ENCODE measurements around the gene NSG1. TPM values are rescaled to one million over a fixed set of nuclear protein-coding genes. Genes with fewer than 3 reads are reported as not detected.

Gene NSG1
- total and polyA plus RNA-seq, 2 of the 13 experiments (the other 11 are each of a cell fraction or from before 2014, with no cell fraction given) = not detected

DNA sequence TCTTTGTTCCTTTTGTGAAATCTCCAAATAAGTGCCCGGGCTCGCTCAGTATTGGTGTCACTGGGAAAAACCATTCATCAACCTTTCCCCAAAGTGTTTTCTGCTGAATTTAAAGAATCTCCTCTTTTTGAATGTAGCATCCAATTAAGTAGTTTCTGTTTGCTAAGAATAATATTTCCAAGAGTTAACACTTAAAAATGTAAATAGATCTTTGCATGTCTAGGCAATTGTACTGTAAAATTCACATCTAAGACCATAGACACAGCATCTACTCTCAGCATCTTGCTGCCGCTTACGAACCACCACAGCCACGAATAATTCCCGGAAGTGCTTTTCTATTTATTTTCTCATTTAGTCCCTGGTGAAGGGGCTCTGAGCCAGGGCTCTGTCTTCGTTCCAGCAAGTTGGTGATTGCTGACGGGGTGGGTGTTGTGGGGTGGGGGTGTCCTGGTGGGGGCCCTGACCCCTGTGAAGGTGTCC is 1.4 kb downstream of the NSG1 start (continued):
- no peak for TF ChIP-seq KLF16 (CRISPR knock-in tag; IDR thresholded peaks at IDR 0.05)

DNA sequence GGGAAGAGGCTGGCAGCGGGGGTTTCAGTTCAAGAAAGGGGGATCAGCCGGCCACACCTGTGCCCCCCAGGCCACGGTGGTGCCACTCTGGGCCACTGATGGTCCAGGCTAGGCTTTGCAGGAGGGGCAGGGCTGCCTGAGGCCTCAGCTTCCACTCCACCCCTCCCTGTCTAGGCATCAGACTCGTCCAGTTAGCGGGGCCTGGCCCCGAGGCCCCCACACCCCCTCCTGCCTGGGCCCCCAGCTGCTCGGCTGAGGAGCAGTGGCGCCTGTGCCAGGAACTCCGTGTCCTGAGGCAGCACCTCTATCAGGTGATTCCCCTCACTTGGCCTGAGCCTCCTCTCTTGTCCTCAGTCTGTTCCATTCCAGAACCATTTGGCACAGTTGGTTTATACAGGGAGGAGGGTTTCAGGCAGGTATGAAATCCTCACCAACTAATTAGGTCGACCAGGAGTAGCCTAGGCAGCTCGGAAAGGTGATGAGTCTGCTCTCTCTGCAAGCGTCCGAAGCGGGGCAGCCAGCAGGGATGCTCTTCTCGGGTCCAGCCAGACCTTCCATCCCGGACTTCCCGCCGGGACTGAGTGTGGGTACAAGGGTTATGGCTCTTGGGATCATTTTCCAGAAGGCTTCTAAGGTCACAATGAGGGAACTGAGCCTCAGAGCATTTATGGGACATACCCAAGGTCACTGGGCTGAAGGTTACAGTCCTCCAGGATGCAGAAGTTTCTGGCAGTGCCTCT is 2.1 kb downstream of the NSG1 start:
- ATAC-seq (peak; percentile 17; the same call in 1 of the 3 replicates), FAIRE-seq (no peak), DNase-seq (ENCODE audit: low spot score) (no peak)
- H3K4me3 ChIP-seq (replicated peaks in 1 of 3; ENCODE audit: insufficient read depth in 1 of 3, low read depth in 2 of 3, low read length in 3 of 3) = no peak overlapping the region
- H2AFZ ChIP-seq (ENCODE audit: low read length) = no peak overlapping the region
- ChIA-PET CTCF (ENCODE audit: low intra/inter-chr PET ratio, low total read pairs) (no interaction called here), POLR2A (no interaction called here)
- no peaks in the 10 kb centered on the region for H3K9me3 ChIP-seq (ENCODE audit: low read length)
- in situ Hi-C loops (cut with HindIII; ENCODE audit: extremely low pct_ligation_motif_present, low pct_unique_long_range_greater_than_20kb) (no loop called here), intact Hi-C loops (cut with micrococcal nuclease; ENCODE audit: unreplicated experiment) (no loop called here)
- no peak overlapping the region for H3K27ac ChIP-seq (ENCODE audit: extremely low read length, insufficient read depth, low read length)
- no peak overlapping the region; the same call in 1 of the 2 replicates for H3K4me2 ChIP-seq (ENCODE audit: low read depth, low read length)
- H4K20me1 ChIP-seq (ENCODE audit: insufficient read depth, low read length) = no peaks in the 10 kb centered on the region
- no peaks in the 10 kb centered on the region for H3K36me3 ChIP-seq (replicated peaks in 1 of 2; ENCODE audit: control insufficient read depth in 1 of 2, insufficient read depth in 2 of 2, low read length in 2 of 2)
- H3K4me1 ChIP-seq (ENCODE audit: insufficient read depth, low read length) = no peaks in the 10 kb centered on the region
- no peak overlapping the region for H3K9ac ChIP-seq (ENCODE audit: insufficient read depth, low read depth, low read length)
- H3K79me2 ChIP-seq (ENCODE audit: insufficient read depth, low read length) = no peaks in the 10 kb centered on the region
- WGBS (ENCODE audit: low lambda C conversion rate) = 4% methylated on average over 7 of the region's 18 CpGs
- no TSS peak for BruUV-seq (replicated peaks)
- peaks cover 18 to 98% of the 10 kb centered on the region in 2 experiments for H3K27me3 ChIP-seq (ENCODE audit: control insufficient read depth in 1 of 2, insufficient read depth in 2 of 2, low read length in 2 of 2)
- TF ChIP-seq JUN (CRISPR knock-in tag; IDR thresholded peaks at IDR 0.05) (no peak), ZNF737 (CRISPR knock-in tag; IDR thresholded peaks at IDR 0.05; ENCODE audit: borderline replicate concordance) (no peak), HMGA1 (CRISPR knock-in tag; conservative IDR thresholded peaks at IDR 0.05) (no peak), ZNF234 (CRISPR knock-in tag; conservative IDR thresholded peaks at IDR 0.05) (no peak), ZFX (CRISPR knock-in tag; IDR thresholded peaks at IDR 0.05; ENCODE audit: low read depth) (no peak)
- TF ChIP-seq, protein P1, sequence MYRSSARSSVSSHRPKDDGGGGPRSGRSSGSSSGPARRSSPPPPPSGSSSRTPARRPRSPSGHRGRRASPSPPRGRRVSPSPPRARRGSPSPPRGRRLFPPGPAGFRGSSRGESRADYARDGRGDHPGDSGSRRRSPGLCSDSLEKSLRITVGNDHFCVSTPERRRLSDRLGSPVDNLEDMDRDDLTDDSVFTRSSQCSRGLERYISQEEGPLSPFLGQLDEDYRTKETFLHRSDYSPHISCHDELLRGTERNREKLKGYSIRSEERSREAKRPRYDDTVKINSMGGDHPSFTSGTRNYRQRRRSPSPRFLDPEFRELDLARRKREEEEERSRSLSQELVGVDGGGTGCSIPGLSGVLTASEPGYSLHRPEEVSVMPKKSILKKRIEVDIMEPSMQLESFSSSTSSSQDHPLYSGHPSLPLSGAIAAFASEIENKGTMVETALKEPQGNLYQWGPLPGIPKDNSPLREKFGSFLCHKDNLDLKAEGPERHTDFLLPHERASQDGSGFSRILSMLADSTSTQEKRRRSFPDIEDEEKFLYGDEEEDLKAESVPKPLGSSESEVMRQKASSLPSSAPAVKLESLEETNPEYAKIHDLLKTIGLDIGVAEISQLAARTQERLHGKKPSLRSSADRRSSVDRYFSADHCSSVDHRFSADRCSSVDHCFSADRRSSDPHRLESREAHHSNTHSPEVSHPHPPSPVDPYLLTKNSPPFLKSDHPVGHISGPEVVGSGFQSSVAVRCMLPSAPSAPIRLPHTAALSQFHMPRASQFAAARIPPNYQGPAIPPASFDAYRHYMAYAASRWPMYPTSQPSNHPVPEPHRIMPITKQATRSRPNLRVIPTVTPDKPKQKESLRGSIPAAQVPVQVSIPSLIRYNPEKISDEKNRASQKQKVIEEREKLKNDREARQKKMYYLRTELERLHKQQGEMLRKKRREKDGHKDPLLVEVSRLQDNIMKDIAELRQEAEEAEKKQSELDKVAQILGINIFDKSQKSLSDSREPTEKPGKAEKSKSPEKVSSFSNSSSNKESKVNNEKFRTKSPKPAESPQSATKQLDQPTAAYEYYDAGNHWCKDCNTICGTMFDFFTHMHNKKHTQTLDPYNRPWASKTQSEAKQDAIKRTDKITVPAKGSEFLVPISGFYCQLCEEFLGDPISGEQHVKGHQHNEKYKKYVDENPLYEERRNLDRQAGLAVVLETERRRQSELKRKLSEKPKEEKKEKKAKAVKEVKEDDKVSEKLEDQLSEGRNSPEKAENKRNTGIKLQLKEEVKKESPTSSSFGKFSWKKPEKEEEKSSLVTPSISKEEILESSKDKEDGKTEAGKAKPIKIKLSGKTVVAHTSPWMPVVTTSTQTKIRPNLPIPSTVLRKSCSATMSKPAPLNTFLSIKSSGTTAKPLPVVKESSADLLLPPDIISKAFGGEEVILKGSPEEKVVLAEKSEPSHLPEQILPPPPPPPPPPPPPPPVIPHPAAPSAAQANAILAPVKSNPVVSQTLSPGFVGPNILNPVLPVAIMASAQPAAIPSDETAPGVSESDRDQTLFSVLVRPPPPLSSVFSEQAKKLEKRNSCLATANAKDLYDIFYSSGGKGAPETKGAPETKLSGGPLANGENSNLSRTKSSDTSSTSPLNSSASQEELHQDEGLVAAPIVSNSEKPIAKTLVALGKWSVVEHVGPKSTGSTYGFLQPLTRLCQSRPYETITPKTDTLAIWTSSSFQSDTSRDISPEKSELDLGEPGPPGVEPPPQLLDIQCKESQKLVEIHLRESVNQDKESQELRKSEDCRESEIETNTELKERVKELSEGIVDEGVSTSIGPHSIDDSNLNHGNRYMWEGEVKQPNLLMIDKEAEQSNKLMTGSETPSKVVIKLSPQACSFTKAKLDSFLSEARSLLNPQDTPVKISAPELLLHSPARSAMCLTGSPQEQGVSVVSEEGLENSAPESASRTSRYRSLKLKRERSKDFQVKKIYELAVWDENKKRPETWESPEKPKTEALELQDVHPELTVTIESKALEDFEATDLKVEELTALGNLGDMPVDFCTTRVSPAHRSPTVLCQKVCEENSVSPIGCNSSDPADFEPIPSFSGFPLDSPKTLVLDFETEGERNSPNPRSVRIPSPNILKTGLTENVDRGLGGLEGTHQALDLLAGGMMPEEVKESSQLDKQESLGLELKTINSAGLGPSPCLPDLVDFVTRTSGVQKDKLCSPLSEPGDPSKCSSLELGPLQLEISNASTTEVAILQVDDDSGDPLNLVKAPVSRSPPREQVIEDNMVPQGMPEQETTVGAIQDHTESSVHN (CRISPR knock-in tag; IDR thresholded peaks at IDR 0.05) = no peak
- TF ChIP-seq, protein P2, sequence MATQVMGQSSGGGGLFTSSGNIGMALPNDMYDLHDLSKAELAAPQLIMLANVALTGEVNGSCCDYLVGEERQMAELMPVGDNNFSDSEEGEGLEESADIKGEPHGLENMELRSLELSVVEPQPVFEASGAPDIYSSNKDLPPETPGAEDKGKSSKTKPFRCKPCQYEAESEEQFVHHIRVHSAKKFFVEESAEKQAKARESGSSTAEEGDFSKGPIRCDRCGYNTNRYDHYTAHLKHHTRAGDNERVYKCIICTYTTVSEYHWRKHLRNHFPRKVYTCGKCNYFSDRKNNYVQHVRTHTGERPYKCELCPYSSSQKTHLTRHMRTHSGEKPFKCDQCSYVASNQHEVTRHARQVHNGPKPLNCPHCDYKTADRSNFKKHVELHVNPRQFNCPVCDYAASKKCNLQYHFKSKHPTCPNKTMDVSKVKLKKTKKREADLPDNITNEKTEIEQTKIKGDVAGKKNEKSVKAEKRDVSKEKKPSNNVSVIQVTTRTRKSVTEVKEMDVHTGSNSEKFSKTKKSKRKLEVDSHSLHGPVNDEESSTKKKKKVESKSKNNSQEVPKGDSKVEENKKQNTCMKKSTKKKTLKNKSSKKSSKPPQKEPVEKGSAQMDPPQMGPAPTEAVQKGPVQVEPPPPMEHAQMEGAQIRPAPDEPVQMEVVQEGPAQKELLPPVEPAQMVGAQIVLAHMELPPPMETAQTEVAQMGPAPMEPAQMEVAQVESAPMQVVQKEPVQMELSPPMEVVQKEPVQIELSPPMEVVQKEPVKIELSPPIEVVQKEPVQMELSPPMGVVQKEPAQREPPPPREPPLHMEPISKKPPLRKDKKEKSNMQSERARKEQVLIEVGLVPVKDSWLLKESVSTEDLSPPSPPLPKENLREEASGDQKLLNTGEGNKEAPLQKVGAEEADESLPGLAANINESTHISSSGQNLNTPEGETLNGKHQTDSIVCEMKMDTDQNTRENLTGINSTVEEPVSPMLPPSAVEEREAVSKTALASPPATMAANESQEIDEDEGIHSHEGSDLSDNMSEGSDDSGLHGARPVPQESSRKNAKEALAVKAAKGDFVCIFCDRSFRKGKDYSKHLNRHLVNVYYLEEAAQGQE (IDR thresholded peaks at IDR 0.05; ENCODE audit: borderline replicate concordance in 1 of 2, low read depth in 1 of 2, low read length in 2 of 2) = no peak

Measured in HepG2 (cell line).